Right ventricle myocardium superior (tissue), 1 donor: ENCODE measurements around the gene OR6C76. TPM values are rescaled to one million over a fixed set of nuclear protein-coding genes. Genes with fewer than 3 reads are reported as not detected.
"Not testable (repeated sequence)": the region's sequence is repeated elsewhere in the genome, so short reads cannot be mapped to it uniquely, and the experiment has no call there.

ENCODE experiments used
- ATAC-seq: fragments of 200-7000 bp; cut with Tn5 transposase; one replicate; pipeline ENCODE4 v1.9.1; 2020; ENCODE audit warnings: mild to moderate bottlenecking; ENCODE audit not compliant: poor library complexity
- DNase-seq: peaks from one replicate; pipeline ENCODE4 v3.0.0-alpha.2; 2020
- intact Hi-C: fragments of 100-400 bp; cut with DNase I; formaldehyde crosslinking; loops from one replicate; pipeline ENCODE4 v1.11.2; 2022
- long read RNA-seq: library from polyadenylated mRNA; unstranded; transcript quantifications from one replicate; pipeline ENCODE4 v2.0.0, GENCODE V29; 2021
- total RNA-seq: library from RNA; stranded (reverse); fragmentation: NEBNext Ultra II Directional; extraction: Animal tissue kit (Norgen Biotek cat#: 25700); gene quantifications from one replicate; pipeline ENCODE4 v1.2.1, GENCODE V29; 2021
- donor health status: DM: no; HTN: yes; CAD: no; lungs with severe emphysema.

OR6C76 gene
- total RNA-seq, result not detected
- long read RNA-seq, result 0 reads

DNA sequence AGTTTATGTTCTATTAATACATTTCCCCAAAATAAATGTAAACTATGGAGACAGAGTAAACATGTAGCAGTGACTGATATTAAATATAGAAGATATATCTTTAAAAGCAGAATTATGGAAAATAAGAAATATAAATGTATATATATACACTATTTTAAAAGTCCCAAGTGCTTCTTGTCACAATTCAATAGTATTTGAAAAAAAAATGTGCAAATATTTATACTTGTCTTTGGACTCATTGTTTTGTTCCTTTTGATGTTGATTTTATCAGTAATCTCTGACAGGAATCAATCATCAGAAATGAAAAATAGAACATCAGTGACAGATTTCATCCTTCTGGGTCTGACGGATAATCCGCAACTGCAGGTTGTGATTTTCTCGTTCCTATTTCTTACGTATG lies at the start of gene OR6C76:
OR6C76 (plus strand) TSS at position 301 of the 400 bp plus-strand sequence; CDS start at position 301, 0 bp downstream.
- intact Hi-C loops, result no loop called here
- ATAC-seq (no peak), DNase-seq (no peak)

DNA sequence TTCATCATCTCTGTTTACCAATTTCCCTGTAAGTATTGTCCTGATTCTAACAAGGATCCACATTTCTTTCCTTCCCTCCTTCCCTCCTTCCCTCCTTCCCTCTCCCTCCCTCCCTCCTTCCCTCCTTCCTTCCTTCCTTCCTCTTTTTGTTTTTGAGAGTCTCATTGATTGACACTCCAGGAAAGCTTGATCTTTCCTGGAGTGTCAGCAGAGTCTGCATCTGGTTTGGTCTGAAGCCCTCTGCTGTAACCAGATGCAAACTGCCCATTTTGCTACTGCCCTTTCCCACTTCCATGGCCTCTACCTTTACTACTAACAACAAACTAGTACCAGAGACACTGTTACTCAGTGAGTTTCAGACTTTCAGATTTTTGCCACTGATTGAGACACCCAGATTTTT lies 40.2 kb upstream of the OR6C76 start:
- intact Hi-C loops, result no loop called here
- no peak for DNase-seq
- ATAC-seq, result no peak

DNA sequence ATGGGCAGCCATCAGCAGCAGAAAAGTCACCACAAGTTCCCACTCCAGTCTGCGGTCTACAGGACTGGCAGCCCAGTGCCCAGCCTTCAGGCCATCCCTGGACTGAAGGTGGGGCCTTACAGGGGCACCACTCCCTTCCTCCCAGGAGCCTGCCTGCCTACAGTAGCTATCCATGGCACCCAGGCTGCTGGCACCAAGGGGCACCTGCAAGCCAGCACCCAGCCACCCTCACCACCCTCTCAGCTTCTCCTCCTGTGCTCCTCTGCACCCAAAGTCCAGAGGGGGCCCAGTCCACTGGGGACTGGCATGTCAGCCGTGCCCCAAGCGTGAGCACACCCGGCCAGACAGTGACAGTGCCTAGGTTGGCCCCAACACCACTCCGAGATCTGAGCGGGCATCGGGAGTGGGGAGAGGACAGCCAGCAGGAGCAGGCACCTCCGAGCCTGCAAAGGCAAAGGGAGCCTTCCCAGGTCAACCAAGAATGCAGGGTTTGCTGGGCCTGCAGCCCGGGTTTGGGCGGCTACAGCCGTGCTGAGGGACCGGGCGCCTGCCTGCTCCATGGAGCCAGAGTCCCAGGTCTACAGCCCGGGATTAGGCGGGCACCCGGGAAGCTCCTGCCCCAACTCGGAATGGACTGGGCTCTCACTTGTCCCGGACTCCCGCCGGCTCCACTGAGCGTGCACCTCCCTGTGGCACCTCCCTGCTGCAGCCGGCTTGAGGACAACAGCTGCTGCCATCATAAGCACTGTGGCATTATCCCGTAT lies 33.8 kb upstream of the OR6C76 start:
- ATAC-seq (no peak), DNase-seq (no peak)
- intact Hi-C loops, result no loop called here

DNA sequence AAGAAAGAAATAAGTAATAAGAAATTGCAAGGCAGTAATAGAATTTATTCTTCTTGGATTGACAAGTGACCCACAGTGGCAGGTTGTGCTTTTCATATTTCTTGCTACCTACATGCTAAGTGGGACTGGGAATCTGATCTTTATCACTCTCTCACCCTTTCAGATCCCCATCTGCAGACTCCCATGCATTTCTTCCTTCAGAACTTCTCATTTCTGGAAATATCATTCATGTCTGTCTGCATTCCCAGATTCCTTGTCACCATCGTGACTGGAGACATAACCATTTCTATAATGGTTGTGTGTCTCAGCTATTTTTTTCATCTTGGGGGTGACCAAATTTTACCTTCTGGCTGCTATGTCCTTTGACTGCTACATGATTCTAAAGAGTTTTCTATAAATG lies 29.7 kb upstream of the OR6C76 start:
- ATAC-seq, result no peak
- DNase-seq, result no peak
- intact Hi-C loops, result no loop called here

DNA sequence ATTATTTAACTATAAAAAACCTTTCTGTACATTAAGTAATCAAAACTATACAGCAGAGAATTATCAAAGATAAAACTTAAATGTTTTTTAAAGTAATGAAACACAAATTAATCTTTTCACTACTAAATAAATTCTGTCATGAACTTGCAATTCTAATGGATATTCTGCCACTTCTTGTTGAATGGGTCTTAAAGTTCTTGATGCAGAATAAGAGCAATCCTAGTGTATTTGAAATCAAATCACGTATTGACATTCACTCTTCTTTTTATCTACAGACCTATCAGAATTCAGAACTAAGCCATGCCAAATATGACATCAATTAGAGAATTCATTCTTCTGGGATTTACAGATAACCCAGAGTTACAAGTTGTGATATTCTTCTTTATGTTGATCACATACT lies 25.8 kb upstream of the OR6C76 start, which contains the start of gene OR6C65:
OR6C65 (plus strand) TSS at position 301 of the 400 bp plus-strand sequence; CDS start at position 301, 0 bp downstream.
- DNase-seq (no peak), ATAC-seq (no peak)
- intact Hi-C loops, result no loop called here

DNA sequence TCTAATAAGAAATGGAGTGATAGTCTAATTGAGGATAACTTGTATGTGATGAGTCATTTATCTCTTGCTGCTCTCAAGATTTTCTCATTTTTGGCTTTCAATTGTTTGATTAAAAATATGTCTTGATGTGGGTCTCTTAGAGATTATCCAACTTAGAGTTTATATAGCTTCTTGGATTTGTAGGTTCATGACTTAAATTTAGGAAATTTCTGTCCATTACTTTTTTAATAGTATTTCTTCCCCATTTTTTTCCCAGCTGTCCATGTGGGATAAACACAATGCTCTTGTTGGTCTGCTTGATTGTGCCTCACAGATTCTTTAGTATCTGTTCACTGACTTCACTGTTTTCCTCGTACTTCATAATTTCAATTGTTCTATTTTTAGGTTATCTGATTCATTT lies 18.2 kb upstream of the OR6C76 start:
- DNase-seq, result no peak
- ATAC-seq, result no peak

DNA sequence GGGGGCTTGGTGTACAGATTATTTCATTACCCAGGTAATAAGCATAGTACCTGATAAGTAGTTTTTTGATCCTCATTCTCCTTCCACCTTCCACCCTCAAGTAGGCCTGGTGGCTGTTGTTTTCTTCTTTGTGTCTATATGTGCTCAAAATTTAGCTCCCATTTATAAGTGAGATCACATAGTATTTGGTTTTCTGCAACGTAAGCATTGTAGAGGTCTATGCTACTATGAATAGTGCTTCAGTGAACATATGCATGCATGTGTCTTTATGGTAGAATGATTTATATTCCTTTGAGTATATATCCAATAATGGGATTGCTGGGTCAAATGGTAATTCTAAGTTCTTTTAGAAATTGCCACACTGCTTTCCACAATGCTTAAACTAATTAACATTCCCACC lies 16.9 kb upstream of the OR6C76 start:
- intact Hi-C loops, ATAC-seq, DNase-seq: not testable (repeated sequence)

More for the DNA sequence above, 18.2 kb upstream of the OR6C76 start:
- intact Hi-C loops, result no loop called here

DNA sequence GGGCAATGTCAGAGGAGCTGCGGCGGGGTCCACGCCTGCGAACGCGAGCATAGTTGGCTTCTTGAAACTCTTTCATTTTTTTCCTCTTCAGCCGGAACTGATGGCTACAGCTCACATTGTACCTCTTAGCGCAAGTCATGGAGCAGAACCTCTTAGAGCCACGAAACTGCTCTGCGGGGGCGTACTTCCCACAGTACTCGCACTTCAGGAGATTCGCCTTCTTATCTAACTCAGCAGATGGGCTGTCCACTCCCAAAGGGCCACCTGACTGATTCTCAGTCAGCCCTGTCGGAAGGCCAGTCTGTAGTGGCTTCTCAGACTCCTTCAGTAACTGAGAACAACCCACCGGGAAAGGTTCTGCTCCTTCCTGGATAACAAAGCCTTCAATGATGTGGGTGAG lies 13.9 kb upstream of the OR6C76 start:
- ATAC-seq, intact Hi-C loops, DNase-seq: not testable (repeated sequence)

DNA sequence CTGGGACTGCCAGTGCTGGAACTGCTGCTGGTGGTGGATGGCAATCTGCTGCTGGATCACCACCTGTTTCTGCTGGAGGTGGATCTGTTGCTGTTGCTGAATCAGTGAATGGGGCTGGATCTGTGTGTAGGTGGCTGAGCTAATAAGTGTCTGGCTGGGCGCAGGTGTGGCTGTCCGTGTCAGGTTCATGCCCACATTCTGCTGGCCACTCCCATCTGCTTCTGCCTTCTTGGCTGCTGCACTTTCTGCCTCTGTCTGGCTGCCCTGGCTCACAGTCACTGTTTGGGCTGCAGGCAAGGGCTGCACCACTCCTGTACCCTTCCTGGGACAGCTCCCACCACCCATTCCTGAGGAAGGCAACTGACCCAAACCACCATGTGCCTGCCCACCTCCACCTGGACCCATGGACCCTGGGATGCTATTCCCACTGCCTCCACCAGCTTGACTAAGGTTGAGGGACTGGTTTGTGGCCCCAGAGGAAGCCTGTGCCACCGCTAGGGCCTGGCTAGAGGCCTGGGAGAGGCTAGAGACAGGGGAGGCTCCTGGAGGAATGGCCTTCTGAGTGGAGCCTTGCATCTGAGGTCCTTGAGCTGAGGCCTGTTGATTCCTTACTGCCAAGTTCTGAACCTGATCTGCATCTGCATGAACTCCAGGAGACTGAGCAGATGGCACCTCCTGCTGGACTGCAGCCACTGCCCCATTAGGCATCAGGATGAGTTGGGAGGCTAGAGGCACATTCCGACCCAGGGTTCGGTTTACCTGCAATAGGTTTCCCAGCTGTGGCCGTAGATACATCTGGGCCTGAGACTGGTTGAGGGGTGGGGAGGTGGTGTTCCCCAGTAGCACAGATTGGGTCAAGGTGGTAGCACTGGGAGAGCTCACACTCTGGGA lies 12.3 kb upstream of the OR6C76 start:
- ATAC-seq, intact Hi-C loops, DNase-seq: not testable (repeated sequence)

DNA sequence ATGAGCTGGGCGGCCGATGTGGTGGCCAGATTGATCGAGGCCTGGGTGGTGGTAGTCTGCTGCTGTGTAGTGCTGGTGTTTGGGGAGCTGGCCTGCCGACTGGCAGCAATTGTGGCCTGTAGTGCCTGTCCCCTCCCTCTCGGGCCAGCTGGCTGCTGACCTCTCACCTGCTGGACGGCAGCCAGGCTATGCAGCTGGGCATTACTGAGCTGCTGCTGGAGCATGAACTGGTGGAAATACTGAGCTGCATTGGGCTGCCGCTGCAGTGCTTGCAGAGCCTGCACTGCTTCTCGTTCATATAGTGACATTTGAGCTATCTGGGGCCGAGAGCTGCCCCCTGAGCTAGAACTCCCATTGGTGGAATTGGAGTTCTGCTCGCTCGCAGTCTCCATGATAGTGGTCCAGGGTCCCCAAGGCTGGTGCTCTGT lies 11.6 kb upstream of the OR6C76 start:
- ATAC-seq, intact Hi-C loops, DNase-seq: not testable (repeated sequence)

DNA sequence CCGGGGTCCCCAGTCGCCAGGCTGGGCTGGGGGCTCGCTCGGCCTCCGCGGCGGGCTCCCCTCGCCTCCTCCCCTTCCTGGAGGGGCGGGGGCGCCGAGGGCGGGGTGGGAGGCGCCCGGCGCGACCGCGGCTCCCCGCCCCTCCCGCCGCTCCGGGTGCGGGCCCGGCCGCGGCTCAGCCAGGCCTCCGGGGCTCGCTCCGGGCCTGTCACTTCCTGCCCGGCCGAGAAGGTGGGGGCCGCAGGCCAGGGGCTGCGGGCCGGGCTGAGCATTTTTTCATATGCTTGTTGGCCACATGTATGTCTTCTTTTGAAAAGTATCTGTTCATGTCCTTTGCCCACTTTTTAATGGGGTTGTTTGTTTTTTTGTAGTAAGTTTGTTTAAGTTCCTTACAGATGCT lies 11.2 kb upstream of the OR6C76 start:
- intact Hi-C loops, DNase-seq: not testable (repeated sequence)
- peak; percentile 62 for ATAC-seq

DNA sequence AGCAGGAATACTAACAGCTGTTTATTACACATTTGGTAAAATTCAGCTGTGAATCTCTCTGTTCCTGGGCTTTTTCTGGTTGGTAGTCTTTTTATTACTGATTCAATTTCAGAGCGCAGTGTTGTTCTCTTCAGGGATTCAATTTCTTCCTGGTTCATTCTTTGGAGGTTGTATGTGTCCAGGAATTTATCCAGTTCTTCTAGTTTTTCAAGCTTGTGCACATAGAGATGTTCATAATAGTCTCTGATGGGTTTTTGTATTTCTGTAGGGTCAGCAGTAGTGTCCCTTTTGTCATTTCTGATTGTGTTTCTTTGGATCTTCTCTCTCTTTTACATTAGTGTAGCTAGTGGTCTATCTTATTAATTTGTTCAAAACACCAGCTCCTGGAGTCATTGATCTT lies 9.1 kb upstream of the OR6C76 start:
- ATAC-seq, result no peak
- no peak for DNase-seq
- intact Hi-C loops, result no loop called here

DNA sequence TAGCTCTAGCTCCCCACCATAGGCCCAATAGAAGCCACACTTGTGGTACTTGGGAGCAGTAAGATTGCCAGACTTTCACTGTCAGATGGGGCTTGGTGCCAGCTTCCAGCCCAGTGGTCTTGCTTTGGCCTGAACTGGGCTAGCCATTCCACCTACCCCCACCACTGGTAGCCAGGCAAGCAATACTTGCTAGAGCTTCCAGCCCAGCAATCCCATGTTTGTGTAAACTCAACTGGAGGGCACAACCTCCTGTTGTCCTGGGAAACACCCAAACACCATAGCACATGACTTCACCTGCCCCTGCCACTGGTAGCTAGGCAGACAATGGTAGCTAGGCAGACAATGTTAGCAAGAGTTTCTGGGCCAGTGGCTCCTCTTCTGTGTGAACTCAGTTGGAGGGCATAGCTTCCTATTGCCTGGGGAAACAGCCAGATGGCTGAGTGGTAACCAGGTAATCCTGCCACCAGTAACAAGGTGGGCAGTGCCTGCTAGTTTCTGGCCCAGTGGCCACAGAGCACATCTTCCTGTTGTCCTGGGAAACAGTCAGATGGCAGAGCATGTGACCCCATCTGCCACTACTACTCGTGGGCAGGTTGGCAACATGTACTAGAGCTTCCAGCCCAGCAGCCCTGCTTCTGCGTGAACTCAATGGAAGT lies 5.6 kb upstream of the OR6C76 start:
- ATAC-seq (no peak), DNase-seq (no peak)
- intact Hi-C loops, result no loop called here

DNA sequence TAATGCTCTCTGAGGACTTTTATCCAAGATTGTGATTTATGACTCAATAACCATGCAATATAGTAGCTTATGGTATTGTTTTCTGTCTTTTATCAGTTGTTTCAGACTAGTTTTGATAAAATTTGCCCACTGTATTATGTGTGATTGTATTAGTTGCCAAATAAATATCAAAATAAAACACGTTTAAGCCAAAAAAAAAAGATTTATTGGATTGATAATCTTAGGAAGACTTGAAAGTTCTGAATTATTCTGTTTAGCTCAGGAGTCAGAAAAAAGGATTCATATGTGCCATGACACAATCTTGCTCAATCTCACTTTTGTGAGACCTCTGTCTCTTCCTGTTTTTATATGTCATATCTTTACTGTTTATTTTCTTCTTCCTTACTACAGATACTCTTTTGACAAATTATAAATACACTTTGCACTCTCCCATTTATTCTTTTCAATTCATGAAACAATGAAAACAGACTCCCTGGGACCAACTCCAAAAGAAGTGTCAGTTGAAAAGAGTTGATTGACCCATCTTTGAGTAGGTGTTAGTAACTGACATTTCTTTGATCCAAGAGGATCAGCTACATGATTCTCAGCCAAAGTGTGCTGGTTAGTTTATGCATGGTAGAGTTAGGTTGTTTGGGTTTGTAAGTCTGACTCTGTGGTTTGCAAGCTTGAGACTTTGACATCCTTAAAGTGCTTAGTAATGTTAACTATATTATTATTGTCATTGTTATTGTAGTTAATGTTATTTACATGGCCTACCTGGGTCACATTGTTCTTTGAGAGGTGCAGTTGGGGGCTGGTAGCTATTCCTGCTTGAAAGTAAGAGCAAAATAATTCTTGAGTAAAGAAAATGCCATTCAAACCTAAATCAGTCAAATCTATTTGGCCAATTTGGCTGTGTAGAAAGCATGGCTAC lies 2.5 kb downstream of the OR6C76 start:
- intact Hi-C loops, result no loop called here
- DNase-seq (no peak), ATAC-seq (no peak)

DNA sequence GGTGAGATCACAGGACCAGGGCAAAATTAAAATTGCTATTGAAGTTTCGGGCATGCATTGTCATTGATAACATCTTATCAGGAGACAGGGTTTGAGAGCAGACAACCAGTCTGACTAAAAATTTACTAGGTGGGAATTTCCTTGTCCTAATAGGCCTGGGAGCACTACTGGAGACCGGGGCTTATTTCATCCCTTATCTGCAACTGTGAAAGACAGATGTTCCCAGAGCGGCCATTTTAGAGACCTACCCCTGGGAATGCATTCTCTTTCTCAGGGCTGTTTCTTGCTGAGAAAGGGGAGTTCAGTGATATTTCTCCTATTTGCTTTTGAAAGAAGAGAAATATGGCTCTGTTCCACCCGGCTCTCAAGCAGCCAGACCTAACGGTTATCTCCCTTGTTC lies 15.2 kb downstream of the OR6C76 start:
- ATAC-seq, intact Hi-C loops: not testable (repeated sequence)

DNA sequence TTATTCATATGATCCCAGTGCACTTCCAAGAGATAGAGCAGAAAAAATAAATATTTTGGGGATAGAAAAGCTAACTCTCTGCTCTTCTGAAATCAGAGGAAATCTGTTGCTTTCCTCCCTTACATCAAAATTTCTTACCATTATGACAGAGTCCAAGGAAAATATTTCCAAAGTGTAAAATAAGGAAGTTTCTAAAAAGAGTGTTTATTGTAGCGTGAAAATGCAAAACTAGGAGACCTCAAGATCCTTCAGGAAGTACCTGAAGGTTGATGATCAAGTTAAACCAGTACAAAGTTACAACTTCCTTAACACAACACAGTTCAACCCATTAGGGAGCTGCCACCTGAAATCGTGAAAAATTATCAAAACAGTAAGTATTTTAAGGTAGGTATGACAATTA lies 17.7 kb downstream of the OR6C76 start, which contains the start of gene OR6C2:
OR6C2 (plus strand) TSS at position 301 of the 400 bp plus-strand sequence. CDS start 8,138 bp downstream, outside the sequence.
- ATAC-seq, result no peak
- intact Hi-C loops, result no loop called here

More for the DNA sequence above, 15.2 kb downstream of the OR6C76 start:
- not testable (repeated sequence) for DNase-seq

DNA sequence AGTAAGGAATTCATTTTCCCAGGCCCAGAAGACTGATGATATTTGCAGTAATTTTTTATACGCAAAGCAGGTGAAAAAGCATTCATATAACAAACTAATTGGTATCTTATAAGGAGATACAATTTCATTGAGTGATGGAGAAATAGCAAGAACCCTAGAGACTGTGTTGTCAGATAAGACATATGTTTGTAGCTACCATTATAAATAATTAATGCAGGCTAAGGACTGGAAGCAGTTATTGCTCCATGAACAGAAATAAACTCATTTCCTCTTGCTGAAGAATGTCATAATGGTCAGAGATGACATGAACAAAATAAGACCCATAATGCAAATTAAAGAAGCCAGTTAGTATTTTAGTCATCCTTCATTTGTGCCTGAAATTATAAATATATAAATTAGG lies 19.3 kb downstream of the OR6C76 start:
- DNase-seq, result no peak
- no peak for ATAC-seq
- intact Hi-C loops, result no loop called here

More for the DNA sequence above, 17.7 kb downstream of the OR6C76 start, which contains the start of gene OR6C2:
- no peak for DNase-seq

DNA sequence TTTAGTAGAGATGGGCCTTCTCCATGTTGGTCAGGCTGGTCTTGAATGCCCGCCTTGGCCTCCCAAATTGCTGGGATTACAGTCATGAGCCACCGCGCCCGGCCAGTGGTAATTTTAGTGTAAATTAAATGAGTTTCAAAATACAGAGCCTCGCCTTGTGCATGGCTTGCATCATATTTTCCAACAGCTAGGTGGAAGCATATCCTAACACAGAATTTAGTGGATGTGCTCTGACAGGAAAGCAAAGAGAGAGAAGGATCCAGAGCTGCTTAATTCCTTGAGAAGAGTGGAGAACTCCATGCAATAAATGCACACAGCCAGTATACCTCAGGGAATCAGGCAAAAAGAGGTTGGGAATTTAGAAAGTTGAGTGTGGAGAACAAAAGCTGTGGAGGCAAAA lies 20.3 kb downstream of the OR6C76 start:
- ATAC-seq (no peak), DNase-seq (no peak)
- intact Hi-C loops, result no loop called here
